HG03378 (cell line): Measurements from ENCODE around the gene EPO.
"Not testable (repeated sequence)": the region's sequence is repeated elsewhere in the genome, so short reads cannot be mapped to it uniquely, and the experiment has no call there.

ENCODE experiments used
- ATAC-seq: cut with Tn5 transposase; IDR thresholded peaks from one replicate; pipeline ENCODE4 v1.9.1; 2021; ENCODE audit warnings: mild to moderate bottlenecking, moderate library complexity; ENCODE audit not compliant: unreplicated experiment

EPO gene

GRCh38 chr7:100731937-100732636, 11.8 kb downstream of the EPO start:
- ATAC-seq = no peak

- ATAC-seq = no peak
These were observed 15.5 kb downstream of the EPO start for GRCh38 chr7:100735730-100736129.

- ATAC-seq = no peak
These were observed 16.4 kb downstream of the EPO start for GRCh38 chr7:100736671-100737070.

GRCh38 chr7:100739934-100740333, 19.7 kb downstream of the EPO start:
- ATAC-seq = no peak

GRCh38 chr7:100744605-100745004, 24.3 kb downstream of the EPO start:
- no peak for ATAC-seq

- ATAC-seq = no peak
These were observed 24.9 kb downstream of the EPO start for GRCh38 chr7:100745184-100745583.

- ATAC-seq = no peak
These were observed 32.7 kb downstream of the EPO start for GRCh38 chr7:100752994-100753393.

- ATAC-seq = no peak
These were observed 33.5 kb downstream of the EPO start for GRCh38 chr7:100753750-100754149.

- no peak for ATAC-seq
These were observed 39.3 kb downstream of the EPO start for GRCh38 chr7:100759357-100760171.

GRCh38 chr7:100762841-100763240, 42.6 kb downstream of the EPO start:
- ATAC-seq = not testable (repeated sequence)

- no peak for ATAC-seq
These were observed 43.4 kb downstream of the EPO start for GRCh38 chr7:100763556-100764140.

- no peak for ATAC-seq
These were observed 44.6 kb downstream of the EPO start for GRCh38 chr7:100764841-100765240.

GRCh38 chr7:100765250-100765649, 45.0 kb downstream of the EPO start:
- ATAC-seq = no peak

- ATAC-seq = no peak
These were observed 48.5 kb downstream of the EPO start for GRCh38 chr7:100768784-100769183.
